Esophagus muscularis mucosa (tissue), 4 donors: Measurements from ENCODE around the gene MIOS.

Experiments used
- EP300 ChIP-seq: sonication (generic); formaldehyde crosslinking; IDR thresholded peaks from one replicate; pipeline ENCODE4 v1.6.1; 2017; ENCODE audit warnings: antibody characterized with exemption
- POLR2A ChIP-seq: fragments of 450-650 bp; IDR thresholded peaks from one replicate; pipeline ENCODE4 v1.6.1; 2017; ENCODE audit warnings: antibody characterized with exemption, moderate library complexity, mild to moderate bottlenecking, low read depth
- POLR2AphosphoS5 ChIP-seq, 2 donors: sonication (generic); formaldehyde crosslinking; IDR thresholded peaks; one replicate each; pipeline ENCODE4 v1.6.1; 2017; ENCODE audit warnings: antibody characterized with exemption in 2 of 2
- TF ChIP-seq, protein P1 (sequence below), 3 experiments: fragments of 200-600 bp in 2 of 3; fragments of 450-650 bp in 1 of 3; sonication (generic) in 2 of 3; IDR thresholded peaks; one replicate each; pipeline ENCODE4 v1.5.1; 2017 to 2019; ENCODE audit warnings: antibody characterized with exemption in 3 of 3, mild to moderate bottlenecking in 2 of 3, moderate library complexity in 1 of 3

DNA sequence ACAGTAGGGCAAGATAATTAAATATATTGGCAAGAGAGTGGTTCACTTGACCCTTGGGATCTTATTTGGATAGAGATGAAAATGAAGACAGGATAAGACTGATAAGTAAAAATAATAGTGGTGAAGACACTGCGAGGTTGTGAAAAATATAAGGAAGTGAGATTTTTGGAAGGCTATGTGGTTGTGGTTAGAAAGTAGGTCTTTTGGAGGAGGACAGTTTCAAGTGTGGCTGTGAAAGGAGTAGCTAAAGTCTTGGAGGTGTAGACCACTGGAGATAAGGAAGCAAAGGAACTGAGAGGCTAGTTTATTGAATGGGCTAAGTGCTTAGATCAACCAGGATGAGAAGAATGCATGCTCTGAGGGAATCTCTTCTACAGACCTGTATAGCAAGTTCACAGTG lies 11.2 kb downstream of the MIOS start:
- TF ChIP-seq, protein P1, sequence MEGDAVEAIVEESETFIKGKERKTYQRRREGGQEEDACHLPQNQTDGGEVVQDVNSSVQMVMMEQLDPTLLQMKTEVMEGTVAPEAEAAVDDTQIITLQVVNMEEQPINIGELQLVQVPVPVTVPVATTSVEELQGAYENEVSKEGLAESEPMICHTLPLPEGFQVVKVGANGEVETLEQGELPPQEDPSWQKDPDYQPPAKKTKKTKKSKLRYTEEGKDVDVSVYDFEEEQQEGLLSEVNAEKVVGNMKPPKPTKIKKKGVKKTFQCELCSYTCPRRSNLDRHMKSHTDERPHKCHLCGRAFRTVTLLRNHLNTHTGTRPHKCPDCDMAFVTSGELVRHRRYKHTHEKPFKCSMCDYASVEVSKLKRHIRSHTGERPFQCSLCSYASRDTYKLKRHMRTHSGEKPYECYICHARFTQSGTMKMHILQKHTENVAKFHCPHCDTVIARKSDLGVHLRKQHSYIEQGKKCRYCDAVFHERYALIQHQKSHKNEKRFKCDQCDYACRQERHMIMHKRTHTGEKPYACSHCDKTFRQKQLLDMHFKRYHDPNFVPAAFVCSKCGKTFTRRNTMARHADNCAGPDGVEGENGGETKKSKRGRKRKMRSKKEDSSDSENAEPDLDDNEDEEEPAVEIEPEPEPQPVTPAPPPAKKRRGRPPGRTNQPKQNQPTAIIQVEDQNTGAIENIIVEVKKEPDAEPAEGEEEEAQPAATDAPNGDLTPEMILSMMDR (IDR thresholded peaks at IDR 0.05): no peak
- TF ChIP-seq EP300 (no peak), POLR2A (no peak), POLR2AphosphoS5 (IDR thresholded peaks at IDR 0.05) (no peak)
